ELR (cell line): ENCODE results near the gene IPO7.

ENCODE experiments used
- DNase-seq: peaks from one replicate; pipeline ENCODE4 v3.0.0-alpha.2; 2015; ENCODE audit warnings: low read depth

Gene IPO7

DNA sequence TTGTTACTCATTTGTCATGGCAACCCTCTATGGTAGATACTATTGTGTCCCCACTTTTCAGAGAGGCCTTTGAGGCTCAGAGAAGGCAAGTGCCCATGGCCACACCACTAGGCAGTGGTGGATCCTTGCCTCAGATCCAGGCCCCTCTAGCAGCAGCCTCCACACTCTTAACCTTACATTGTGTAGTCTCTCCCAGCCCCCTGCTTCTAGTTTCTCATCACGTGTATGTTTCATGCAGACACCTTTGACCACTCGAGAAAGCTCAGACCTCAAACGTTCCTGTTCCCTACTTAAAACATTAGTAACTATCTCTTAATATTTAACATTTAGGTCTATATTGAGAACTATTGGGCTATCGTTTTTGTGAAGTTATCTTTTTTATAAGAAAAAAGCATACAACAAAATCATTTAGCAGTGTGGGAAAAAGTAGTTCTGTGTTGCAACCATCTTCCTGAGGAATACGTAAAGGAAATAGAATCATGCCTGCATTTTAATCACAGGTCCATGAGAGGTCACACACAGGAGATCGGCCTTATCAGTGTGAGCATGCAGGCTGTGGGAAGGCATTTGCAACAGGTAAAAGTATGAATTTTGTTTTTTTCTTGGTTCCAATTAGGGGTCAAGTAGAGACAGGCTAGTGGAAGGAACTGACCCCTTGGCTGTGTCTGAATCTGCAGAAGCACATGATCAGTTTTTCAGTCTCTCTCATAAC is 111.5 kb downstream of the IPO7 start:
- no peak for DNase-seq
